GM12878 (cell line): ENCODE measurements around the gene DGCR8.

Experiments
- BMI1 ChIP-seq: fragments of 450-650 bp; IDR thresholded peaks from 2 replicates; pipeline ENCODE4 v1.6.1; 2016; ENCODE audit warnings: mild to moderate bottlenecking, moderate library complexity, borderline replicate concordance
- EP300 ChIP-seq, 2 experiments: fragments of 150-350 bp in 1 of 2; IDR thresholded peaks; 2 replicates each; pipeline ENCODE4 v1.6.1; 2011 to 2012; ENCODE audit warnings: low read depth in 2 of 2, low read length in 2 of 2, borderline replicate concordance in 1 of 2, improper control_type of control experiment in 1 of 2, inconsistent platforms in 1 of 2; ENCODE audit not compliant: control insufficient read depth in 1 of 2
- ESRRA ChIP-seq: IDR thresholded peaks from 2 replicates; pipeline ENCODE4 v1.6.1; 2012; ENCODE audit warnings: mild to moderate bottlenecking, low read length, improper control_type of control experiment
- EZH2 ChIP-seq: IDR thresholded peaks from 2 replicates; pipeline ENCODE4 v1.6.1; 2012; ENCODE audit warnings: low read depth, mild to moderate bottlenecking, control low read depth, inconsistent platforms, low read length, borderline replicate concordance; ENCODE audit not compliant: control insufficient read depth
- FOS ChIP-seq: IDR thresholded peaks from 3 replicates; pipeline ENCODE4 v1.6.1; 2011; ENCODE audit warnings: borderline replicate concordance; ENCODE audit not compliant: insufficient read length; ENCODE audit errors: extremely low read depth
- FOXM1 ChIP-seq: IDR thresholded peaks from 2 replicates; pipeline ENCODE4 v1.6.1; 2012; ENCODE audit warnings: low read depth, mild to moderate bottlenecking, inconsistent platforms, low read length, moderate library complexity
- KDM1A ChIP-seq: fragments of 200-600 bp; sonication (generic); IDR thresholded peaks from 2 replicates; pipeline ENCODE4 v1.6.1; 2016; ENCODE audit warnings: borderline replicate concordance
- POLR2A ChIP-seq: IDR thresholded peaks from 2 replicates; pipeline ENCODE4 v1.6.1; 2011; ENCODE audit warnings: low read depth, mild to moderate bottlenecking, low read length
- POLR2AphosphoS5 ChIP-seq: IDR thresholded peaks from 2 replicates; pipeline ENCODE4 v1.6.1; 2011; ENCODE audit warnings: mild to moderate bottlenecking, low read length, inconsistent platforms
- TAF1 ChIP-seq: IDR thresholded peaks from 2 replicates; pipeline ENCODE4 v1.6.1; 2011; ENCODE audit warnings: mild to moderate bottlenecking, low read depth, low read length, borderline replicate concordance
- TCF12 ChIP-seq: IDR thresholded peaks from 2 replicates; pipeline ENCODE4 v1.6.1; 2011; ENCODE audit warnings: low read depth, mild to moderate bottlenecking, low read length
- TF ChIP-seq, protein P1 (sequence below), 3 experiments: IDR thresholded peaks in 2 of 3; conservative IDR thresholded peaks in 1 of 3; 2 replicates each; pipeline ENCODE4 v1.5.1; 2011; ENCODE audit warnings: low read depth in 3 of 3, low read length in 3 of 3, mild to moderate bottlenecking in 3 of 3, control low read depth in 2 of 3, moderate library complexity in 2 of 3, inconsistent platforms in 1 of 3, mixed read lengths in 1 of 3; ENCODE audit not compliant: control insufficient read depth in 2 of 3, insufficient read depth in 1 of 3; ENCODE audit errors: extremely low read depth in 1 of 3
- TF ChIP-seq, protein P2 (sequence below): IDR thresholded peaks from 2 replicates; pipeline ENCODE4 v1.6.1; 2011; ENCODE audit warnings: low read depth, low read length, improper control_type of control experiment, borderline replicate concordance

DNA sequence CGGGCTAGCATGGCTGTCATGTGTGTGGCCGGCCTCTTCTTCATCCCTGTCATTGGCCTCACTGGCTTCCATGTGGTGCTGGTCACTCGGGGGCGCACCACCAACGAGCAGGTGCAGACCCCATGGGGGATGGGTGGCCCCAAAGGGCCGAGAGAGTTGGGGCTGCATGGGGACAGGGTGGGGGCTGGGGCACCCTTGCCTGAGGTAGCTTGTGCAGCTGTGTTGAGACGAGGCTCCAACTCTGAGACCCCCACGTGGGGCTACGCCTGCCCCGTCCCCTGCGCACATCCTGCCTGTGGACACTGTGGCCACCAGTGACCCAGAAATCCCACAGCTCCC is 60.0 kb downstream of the DGCR8 start:
- TF ChIP-seq POLR2A (no peak), FOS (no peak), EP300 (IDR thresholded peaks at IDR 0.05; ENCODE audit: borderline replicate concordance in 1 of 2, control insufficient read depth in 1 of 2, low read depth in 2 of 2, low read length in 2 of 2) (no peak), BMI1 (no peak), TCF12 (no peak), FOXM1 (no peak), ESRRA (no peak), EZH2 (no peak), KDM1A (no peak), TAF1 (no peak), POLR2AphosphoS5 (no peak)
- TF ChIP-seq, protein P1, sequence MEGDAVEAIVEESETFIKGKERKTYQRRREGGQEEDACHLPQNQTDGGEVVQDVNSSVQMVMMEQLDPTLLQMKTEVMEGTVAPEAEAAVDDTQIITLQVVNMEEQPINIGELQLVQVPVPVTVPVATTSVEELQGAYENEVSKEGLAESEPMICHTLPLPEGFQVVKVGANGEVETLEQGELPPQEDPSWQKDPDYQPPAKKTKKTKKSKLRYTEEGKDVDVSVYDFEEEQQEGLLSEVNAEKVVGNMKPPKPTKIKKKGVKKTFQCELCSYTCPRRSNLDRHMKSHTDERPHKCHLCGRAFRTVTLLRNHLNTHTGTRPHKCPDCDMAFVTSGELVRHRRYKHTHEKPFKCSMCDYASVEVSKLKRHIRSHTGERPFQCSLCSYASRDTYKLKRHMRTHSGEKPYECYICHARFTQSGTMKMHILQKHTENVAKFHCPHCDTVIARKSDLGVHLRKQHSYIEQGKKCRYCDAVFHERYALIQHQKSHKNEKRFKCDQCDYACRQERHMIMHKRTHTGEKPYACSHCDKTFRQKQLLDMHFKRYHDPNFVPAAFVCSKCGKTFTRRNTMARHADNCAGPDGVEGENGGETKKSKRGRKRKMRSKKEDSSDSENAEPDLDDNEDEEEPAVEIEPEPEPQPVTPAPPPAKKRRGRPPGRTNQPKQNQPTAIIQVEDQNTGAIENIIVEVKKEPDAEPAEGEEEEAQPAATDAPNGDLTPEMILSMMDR (IDR thresholded peaks at IDR 0.05 in 2 of 3, conservative IDR thresholded peaks at IDR 0.05 in 1 of 3; ENCODE audit: control insufficient read depth in 2 of 3, extremely low read depth in 1 of 3, insufficient read depth in 1 of 3, low read depth in 3 of 3, low read length in 3 of 3), result no peak
- TF ChIP-seq, protein P2, sequence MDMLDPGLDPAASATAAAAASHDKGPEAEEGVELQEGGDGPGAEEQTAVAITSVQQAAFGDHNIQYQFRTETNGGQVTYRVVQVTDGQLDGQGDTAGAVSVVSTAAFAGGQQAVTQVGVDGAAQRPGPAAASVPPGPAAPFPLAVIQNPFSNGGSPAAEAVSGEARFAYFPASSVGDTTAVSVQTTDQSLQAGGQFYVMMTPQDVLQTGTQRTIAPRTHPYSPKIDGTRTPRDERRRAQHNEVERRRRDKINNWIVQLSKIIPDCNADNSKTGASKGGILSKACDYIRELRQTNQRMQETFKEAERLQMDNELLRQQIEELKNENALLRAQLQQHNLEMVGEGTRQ, result no peak
